SU-DHL-6 (cell line): ENCODE data around the gene SLC39A11.

Experiments used
- H2AFZ ChIP-seq: fragments of 200-600 bp; sonication (generic); 2 replicates; pipeline ENCODE4 v1.6.1; 2014; ENCODE audit warnings: low read depth, mild to moderate bottlenecking, moderate library complexity, mixed read lengths, antibody characterized with exemption, low read length; ENCODE audit not compliant: severe bottlenecking
- H3F3A ChIP-seq: fragments of 200-600 bp; shearing (Covaris generic); 2 replicates; pipeline ENCODE4 v1.6.0; 2016; ENCODE audit warnings: antibody characterized with exemption, mild to moderate bottlenecking; ENCODE audit not compliant: insufficient read depth
- H3K27ac ChIP-seq: fragments of 200-600 bp; sonication (generic); 2 replicates; pipeline ENCODE4 v1.5.1; 2016; ENCODE audit warnings: low read depth, mild to moderate bottlenecking, low read length, moderate library complexity, mixed read lengths
- H3K27me3 ChIP-seq: fragments of 200-600 bp; sonication (generic), shearing (Covaris generic); 2 replicates; pipeline ENCODE4 v1.6.0; 2014; ENCODE audit warnings: mild to moderate bottlenecking, low read length
- H3K36me3 ChIP-seq: fragments of 200-600 bp; sonication (generic); 2 replicates; pipeline ENCODE4 v1.6.1; 2014; ENCODE audit warnings: mild to moderate bottlenecking, low read length, mixed read lengths
- H3K4me2 ChIP-seq: fragments of 300-600, 200-600 bp; shearing (Covaris generic), sonication (generic); 2 replicates; pipeline ENCODE4 v1.6.0; 2014; ENCODE audit warnings: low read length, low read depth, mild to moderate bottlenecking; ENCODE audit not compliant: poor library complexity, severe bottlenecking
- H3K4me3 ChIP-seq: fragments of 200-600 bp; sonication (generic); 2 replicates; pipeline ENCODE4 v1.5.1; 2014; ENCODE audit warnings: antibody characterized with exemption, low read length, mild to moderate bottlenecking, mixed read lengths; ENCODE audit not compliant: insufficient read depth, poor library complexity, severe bottlenecking
- H3K79me2 ChIP-seq: fragments of 200-600 bp; sonication (generic); 2 replicates; pipeline ENCODE4 v1.6.1; 2014; ENCODE audit warnings: mild to moderate bottlenecking, low read length, moderate library complexity; ENCODE audit not compliant: insufficient read depth
- H3K9ac ChIP-seq: fragments of 200-600 bp; sonication (generic); 2 replicates; pipeline ENCODE4 v1.7.0; 2014; ENCODE audit warnings: mild to moderate bottlenecking, low read length
- H3K9me2 ChIP-seq: fragments of 200-600 bp; sonication (generic); replicated peaks from 2 replicates; pipeline ENCODE4 v1.6.1; 2014; ENCODE audit warnings: low read length; ENCODE audit not compliant: insufficient read depth
- H3K9me3 ChIP-seq: fragments of 200-600 bp; sonication (generic); 2 replicates; pipeline ENCODE4 v1.6.1; 2014; ENCODE audit warnings: low read length, mixed read lengths; ENCODE audit not compliant: insufficient read depth
- H4K20me1 ChIP-seq: fragments of 200-600 bp; sonication (generic); 2 replicates; pipeline ENCODE4 v1.6.1; 2014; ENCODE audit warnings: low read depth, mild to moderate bottlenecking, antibody characterized with exemption, low read length, moderate library complexity, mixed read lengths
- CTCF ChIP-seq: fragments of 200-600 bp; sonication (generic); IDR thresholded peaks from one replicate; pipeline ENCODE4 v1.5.1; 2017; ENCODE audit warnings: antibody characterized with exemption, mild to moderate bottlenecking, low read length, moderate library complexity; ENCODE audit not compliant: insufficient read depth, poor library complexity, severe bottlenecking
- EZH2phosphoT487 ChIP-seq: fragments of 200-600 bp; sonication (generic), shearing (Covaris generic); conservative IDR thresholded peaks from 2 replicates; pipeline ENCODE4 v1.6.1; 2018; ENCODE audit warnings: mild to moderate bottlenecking, antibody characterized with exemption, low read length, moderate library complexity, mixed read lengths

The SLC39A11 gene

GRCh38 chr17:72989074-72989610, 103.3 kb downstream of the SLC39A11 start:
- Histone ChIP-seq H3K27me3 (no peaks in the 10 kb centered on the region), H3K9me2 (no peaks in the 10 kb centered on the region), H3K9ac (no peak overlapping the region), H3K36me3 (no peaks in the 10 kb centered on the region), H3K9me3 (no peaks in the 10 kb centered on the region), H3K27ac (no peak overlapping the region), H3K79me2 (0 out of 2 replicates have a peak, but pooled peaks cover 3% of the 10 kb centered on the region), H4K20me1 (no peaks in the 10 kb centered on the region), H3K4me2 (no peak overlapping the region), H3F3A (no peaks in the 10 kb centered on the region), H2AFZ (no peak overlapping the region), H3K4me3 (no peak overlapping the region)
- no peak for TF ChIP-seq CTCF
- no peak for TF ChIP-seq EZH2phosphoT487

GRCh38 chr17:72988451-72988850, 104.0 kb downstream of the SLC39A11 start:
- no peak overlapping the region for H3K27ac ChIP-seq
- H3K9ac ChIP-seq: no peak overlapping the region

GRCh38 chr17:72987166-72987565, 105.3 kb downstream of the SLC39A11 start:
- no peak overlapping the region for H3K9ac ChIP-seq
- H4K20me1 ChIP-seq: no peaks in the 10 kb centered on the region
- 0 out of 2 replicates have a peak, but pooled peaks cover 3% of the 10 kb centered on the region for H3K79me2 ChIP-seq
- H3K4me2 ChIP-seq: no peak overlapping the region
- no peaks in the 10 kb centered on the region for H3K9me2 ChIP-seq
- TF ChIP-seq EZH2phosphoT487 (no peak), CTCF (no peak)
- H3F3A ChIP-seq: no peaks in the 10 kb centered on the region
- no peak overlapping the region for H3K4me3 ChIP-seq
- no peaks in the 10 kb centered on the region for H3K27me3 ChIP-seq
- no peak overlapping the region for H2AFZ ChIP-seq
- H3K36me3 ChIP-seq: no peaks in the 10 kb centered on the region
- no peaks in the 10 kb centered on the region for H3K9me3 ChIP-seq
- H3K27ac ChIP-seq: no peak overlapping the region

More at GRCh38 chr17:72988451-72988850, 104.0 kb downstream of the SLC39A11 start:
- no peaks in the 10 kb centered on the region for H3K9me3 ChIP-seq
- H3K4me2 ChIP-seq: no peak overlapping the region
- H4K20me1 ChIP-seq: no peaks in the 10 kb centered on the region
- no peak overlapping the region for H3K4me3 ChIP-seq
- 0 out of 2 replicates have a peak, but pooled peaks cover 3% of the 10 kb centered on the region for H3K79me2 ChIP-seq
- TF ChIP-seq EZH2phosphoT487 (no peak), CTCF (no peak)
- no peaks in the 10 kb centered on the region for H3K36me3 ChIP-seq
- no peaks in the 10 kb centered on the region for H3K27me3 ChIP-seq
- H3F3A ChIP-seq: no peaks in the 10 kb centered on the region
- no peak overlapping the region for H2AFZ ChIP-seq
- no peaks in the 10 kb centered on the region for H3K9me2 ChIP-seq
